Measurements from ENCODE around the gene PPP2R2B.

DNA sequence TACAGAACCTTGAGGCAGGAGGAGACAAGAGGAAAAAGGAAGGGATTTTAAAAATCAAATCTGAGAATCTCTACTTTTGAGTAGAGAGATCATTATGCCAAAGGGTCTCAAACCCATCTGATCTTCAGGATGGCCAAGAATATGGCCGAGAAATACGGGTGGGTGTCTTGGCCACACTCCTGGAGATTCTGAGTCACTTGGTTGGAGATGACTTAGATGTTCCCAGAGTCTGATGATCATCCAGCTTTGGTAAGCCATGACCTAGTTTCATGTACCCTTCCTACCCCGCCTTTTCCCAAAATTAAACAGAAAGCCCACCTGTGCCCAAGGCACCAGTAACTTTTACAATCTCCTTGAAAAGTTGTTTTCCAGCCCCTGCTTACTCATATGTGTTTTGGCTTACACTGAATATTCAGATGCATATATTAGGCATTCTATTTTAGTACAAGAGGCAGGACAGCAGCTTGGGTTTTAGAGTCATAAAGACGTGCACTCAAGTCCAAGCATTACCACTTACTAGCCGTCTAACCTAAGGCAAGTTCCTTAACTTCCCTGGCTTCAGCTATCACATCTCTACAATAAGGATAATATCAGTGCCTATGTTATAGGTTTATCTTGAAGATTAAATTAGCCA, 195.5 kb downstream of the PPP2R2B start:
- TF ChIP-seq POLR2A (IDR thresholded peaks at IDR 0.05): no peak
- TF ChIP-seq, protein P1, sequence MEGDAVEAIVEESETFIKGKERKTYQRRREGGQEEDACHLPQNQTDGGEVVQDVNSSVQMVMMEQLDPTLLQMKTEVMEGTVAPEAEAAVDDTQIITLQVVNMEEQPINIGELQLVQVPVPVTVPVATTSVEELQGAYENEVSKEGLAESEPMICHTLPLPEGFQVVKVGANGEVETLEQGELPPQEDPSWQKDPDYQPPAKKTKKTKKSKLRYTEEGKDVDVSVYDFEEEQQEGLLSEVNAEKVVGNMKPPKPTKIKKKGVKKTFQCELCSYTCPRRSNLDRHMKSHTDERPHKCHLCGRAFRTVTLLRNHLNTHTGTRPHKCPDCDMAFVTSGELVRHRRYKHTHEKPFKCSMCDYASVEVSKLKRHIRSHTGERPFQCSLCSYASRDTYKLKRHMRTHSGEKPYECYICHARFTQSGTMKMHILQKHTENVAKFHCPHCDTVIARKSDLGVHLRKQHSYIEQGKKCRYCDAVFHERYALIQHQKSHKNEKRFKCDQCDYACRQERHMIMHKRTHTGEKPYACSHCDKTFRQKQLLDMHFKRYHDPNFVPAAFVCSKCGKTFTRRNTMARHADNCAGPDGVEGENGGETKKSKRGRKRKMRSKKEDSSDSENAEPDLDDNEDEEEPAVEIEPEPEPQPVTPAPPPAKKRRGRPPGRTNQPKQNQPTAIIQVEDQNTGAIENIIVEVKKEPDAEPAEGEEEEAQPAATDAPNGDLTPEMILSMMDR (IDR thresholded peaks at IDR 0.05): no peak

Data from Peyer's patch (tissue), 4 donors.